VCaP (cell line): ENCODE measurements around the gene SCML1.

Experiments used
- H3K27ac ChIP-seq: fragments of 450-650 bp; 2 replicates; pipeline ENCODE4 v1.5.1; 2017
- TF ChIP-seq, protein P1 (sequence below): fragments of 450-650 bp; conservative IDR thresholded peaks from 2 replicates; pipeline ENCODE4 v1.5.1; 2017; ENCODE audit warnings: mild to moderate bottlenecking, moderate library complexity

Gene SCML1

DNA sequence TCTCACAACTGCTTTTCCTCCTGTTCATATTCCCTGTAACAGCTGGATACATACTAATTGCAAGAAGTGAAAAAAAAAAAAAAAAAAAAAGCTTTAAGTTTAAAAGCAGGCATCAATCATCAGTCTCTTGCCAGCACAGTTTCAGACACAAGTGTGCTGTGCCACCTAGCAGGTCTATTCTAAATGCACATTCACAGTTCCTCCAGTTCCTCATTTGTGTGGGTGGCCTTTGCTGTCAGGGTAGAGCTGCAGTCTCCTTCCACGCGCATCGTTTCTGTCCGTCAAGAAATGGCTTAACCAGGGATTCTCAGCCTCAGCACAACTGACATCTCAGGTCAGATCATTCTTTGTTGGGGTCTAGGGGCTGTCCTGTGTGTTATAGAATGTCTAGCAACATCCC lies 61.6 kb downstream of the SCML1 start:
- no peak overlapping the region for H3K27ac ChIP-seq
- TF ChIP-seq, protein P1, sequence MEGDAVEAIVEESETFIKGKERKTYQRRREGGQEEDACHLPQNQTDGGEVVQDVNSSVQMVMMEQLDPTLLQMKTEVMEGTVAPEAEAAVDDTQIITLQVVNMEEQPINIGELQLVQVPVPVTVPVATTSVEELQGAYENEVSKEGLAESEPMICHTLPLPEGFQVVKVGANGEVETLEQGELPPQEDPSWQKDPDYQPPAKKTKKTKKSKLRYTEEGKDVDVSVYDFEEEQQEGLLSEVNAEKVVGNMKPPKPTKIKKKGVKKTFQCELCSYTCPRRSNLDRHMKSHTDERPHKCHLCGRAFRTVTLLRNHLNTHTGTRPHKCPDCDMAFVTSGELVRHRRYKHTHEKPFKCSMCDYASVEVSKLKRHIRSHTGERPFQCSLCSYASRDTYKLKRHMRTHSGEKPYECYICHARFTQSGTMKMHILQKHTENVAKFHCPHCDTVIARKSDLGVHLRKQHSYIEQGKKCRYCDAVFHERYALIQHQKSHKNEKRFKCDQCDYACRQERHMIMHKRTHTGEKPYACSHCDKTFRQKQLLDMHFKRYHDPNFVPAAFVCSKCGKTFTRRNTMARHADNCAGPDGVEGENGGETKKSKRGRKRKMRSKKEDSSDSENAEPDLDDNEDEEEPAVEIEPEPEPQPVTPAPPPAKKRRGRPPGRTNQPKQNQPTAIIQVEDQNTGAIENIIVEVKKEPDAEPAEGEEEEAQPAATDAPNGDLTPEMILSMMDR, result no peak

DNA sequence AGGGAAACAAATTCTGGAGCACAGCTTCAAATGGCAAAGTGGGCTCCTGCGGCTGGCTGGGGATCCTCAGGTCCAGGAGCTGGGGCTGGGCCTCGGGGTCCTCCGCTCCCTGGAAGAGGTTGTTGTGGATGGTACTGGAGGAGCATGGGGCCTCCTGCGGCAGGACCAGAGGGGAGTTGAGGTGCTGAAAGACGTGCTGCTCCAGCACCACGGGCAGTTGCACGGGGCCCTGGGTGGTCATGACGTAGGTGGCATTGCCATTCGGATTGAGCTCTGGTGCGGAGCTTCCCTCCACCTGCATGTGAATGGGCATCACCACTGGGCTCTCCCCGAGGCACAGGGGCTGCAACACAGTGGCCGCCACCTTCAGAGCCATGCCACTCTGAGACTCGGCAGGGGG lies 64.1 kb downstream of the SCML1 start:
- H3K27ac ChIP-seq, result no peak overlapping the region
- TF ChIP-seq, protein P1, result no peak

DNA sequence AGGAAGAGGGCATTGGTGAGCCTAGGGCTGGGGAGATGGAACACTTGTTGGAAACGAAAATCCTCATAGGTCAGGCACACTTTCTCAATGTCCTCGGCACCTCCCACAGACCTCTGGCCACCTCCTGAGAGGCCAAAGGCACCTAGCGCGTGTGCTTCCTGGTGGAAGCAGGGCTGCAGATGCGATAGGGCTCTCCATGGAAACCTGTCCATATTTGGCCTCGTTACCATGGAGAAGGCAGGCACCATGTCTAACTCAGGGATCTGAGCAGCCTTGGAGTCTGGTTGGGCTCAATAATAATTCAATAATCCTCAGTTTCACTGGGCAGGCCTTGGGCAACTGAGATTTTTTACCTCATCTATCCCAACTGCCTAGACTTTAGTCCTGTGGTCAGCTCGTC lies 65.5 kb downstream of the SCML1 start:
- no peak overlapping the region for H3K27ac ChIP-seq
- TF ChIP-seq, protein P1, result no peak

DNA sequence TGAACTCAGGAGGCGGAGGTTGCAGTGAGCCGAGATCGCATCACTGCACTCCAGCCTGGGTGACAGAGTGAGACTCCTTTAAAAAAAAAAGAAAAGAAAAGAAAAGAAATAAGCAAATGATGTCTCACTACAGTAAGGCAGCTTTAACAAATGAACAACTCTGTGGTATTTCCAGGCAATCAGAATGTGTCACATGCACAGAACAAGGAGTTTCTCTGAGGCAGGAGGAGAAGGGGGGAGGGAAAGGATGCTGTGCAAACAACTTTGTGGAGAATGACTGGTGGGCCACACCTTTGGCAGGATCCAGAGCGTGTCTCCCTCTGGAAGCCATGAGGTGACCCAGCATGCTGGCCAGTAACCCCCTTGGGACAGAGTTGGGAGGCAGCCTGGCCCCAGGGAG lies 66.2 kb downstream of the SCML1 start:
- TF ChIP-seq, protein P1, result no peak
- no peak overlapping the region for H3K27ac ChIP-seq
